NT2/D1 (cell line): ENCODE data around the gene ASAP2.

Experiments used
- DNase-seq: peaks from one replicate; pipeline ENCODE4 v3.0.0-alpha.2; 2011; ENCODE audit warnings: low read depth, low spot score
- H3K27me3 ChIP-seq: 2 replicates; pipeline ENCODE4 v1.6.0; 2011; ENCODE audit warnings: mild to moderate bottlenecking; ENCODE audit not compliant: insufficient read length, insufficient read depth
- H3K36me3 ChIP-seq: 2 replicates; pipeline ENCODE4 v1.6.1; 2011; ENCODE audit warnings: mild to moderate bottlenecking, low read length, mixed read lengths; ENCODE audit not compliant: insufficient read depth, insufficient read length
- H3K4me1 ChIP-seq: 2 replicates; pipeline ENCODE4 v1.5.1; 2011; ENCODE audit not compliant: insufficient read depth, insufficient read length
- H3K4me3 ChIP-seq: 2 replicates; pipeline ENCODE4 v1.5.1; 2011; ENCODE audit warnings: low read depth; ENCODE audit not compliant: insufficient read length
- H3K9ac ChIP-seq: 2 replicates; pipeline ENCODE4 v1.6.0; 2011; ENCODE audit warnings: low read depth; ENCODE audit not compliant: insufficient read length
- H3K9me3 ChIP-seq: 2 replicates; pipeline ENCODE4 v1.5.1; 2011; ENCODE audit warnings: mild to moderate bottlenecking, low read length; ENCODE audit not compliant: insufficient read depth
- SUZ12 ChIP-seq: IDR thresholded peaks from 2 replicates; pipeline ENCODE4 v1.6.1; 2011; ENCODE audit not compliant: insufficient read length, insufficient read depth; ENCODE audit errors: extremely low read depth
- YY1 ChIP-seq: IDR thresholded peaks from 2 replicates; pipeline ENCODE4 v1.6.1; 2011; ENCODE audit not compliant: insufficient read length, insufficient read depth
- ZNF274 ChIP-seq: IDR thresholded peaks from 2 replicates; pipeline ENCODE4 v1.6.1; 2011; ENCODE audit warnings: mild to moderate bottlenecking, low read depth, low read length

ASAP2 gene

DNA sequence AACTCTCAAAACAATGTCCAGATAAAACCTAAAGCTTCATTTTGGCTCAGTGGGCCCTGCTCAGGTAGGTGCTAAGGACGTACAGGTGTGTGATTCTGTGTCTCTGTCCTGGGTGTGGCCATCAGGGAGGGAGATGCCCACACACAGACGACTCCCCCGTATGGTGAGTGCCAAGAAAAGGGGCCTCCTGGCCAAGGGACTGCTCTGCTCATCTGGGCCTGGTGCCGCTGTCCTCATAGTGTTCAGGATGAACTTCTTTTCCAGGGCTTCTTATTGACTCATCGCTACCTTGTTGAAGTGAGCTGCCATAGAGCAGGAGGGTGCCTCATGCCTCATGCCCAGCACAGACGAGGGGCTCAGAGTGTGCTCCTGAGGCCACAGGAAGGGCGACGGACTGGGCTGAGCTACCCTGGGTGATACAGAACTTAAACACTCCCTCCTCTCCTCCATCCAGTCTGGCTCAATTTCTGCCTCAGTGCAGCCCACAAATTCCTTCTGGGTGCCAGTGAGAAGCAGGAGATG is 158.9 kb downstream of the ASAP2 start:
- no peak overlapping the region for H3K4me3 ChIP-seq
- H3K27me3 ChIP-seq: no peaks in the 10 kb centered on the region
- no peak for DNase-seq
- no peak overlapping the region for H3K9ac ChIP-seq
- no peaks in the 10 kb centered on the region for H3K9me3 ChIP-seq
- no peak for TF ChIP-seq YY1
- TF ChIP-seq ZNF274: no peak
- TF ChIP-seq SUZ12: no peak
- no peaks in the 10 kb centered on the region for H3K4me1 ChIP-seq
- H3K36me3 ChIP-seq: peaks cover 27% of the 10 kb centered on the region

DNA sequence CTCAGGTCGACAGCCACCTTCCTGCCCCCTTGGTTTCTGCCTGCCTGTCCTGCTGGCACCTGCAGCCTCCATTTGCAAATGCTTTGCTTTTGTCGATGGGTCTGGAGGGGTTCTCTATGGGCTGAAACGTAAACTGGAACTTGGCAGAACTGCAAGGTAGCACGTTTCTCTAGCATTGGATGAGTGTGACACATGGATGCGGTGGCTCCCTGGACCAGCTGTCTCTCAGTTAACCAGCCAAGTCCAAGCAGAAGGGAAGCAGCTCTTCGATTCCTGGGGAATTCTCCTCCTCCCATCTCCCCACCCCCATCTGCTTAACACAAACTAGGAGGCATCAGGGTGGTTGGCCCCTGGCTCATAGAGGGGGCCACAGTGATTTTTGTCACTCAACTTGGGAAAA is 159.4 kb downstream of the ASAP2 start:
- Histone ChIP-seq H3K4me1 (no peaks in the 10 kb centered on the region), H3K4me3 (no peak overlapping the region), H3K9me3 (no peaks in the 10 kb centered on the region), H3K36me3 (peaks cover 27% of the 10 kb centered on the region), H3K27me3 (no peaks in the 10 kb centered on the region), H3K9ac (no peak overlapping the region)
- TF ChIP-seq SUZ12 (no peak), YY1 (no peak), ZNF274 (no peak)
- DNase-seq: no peak

DNA sequence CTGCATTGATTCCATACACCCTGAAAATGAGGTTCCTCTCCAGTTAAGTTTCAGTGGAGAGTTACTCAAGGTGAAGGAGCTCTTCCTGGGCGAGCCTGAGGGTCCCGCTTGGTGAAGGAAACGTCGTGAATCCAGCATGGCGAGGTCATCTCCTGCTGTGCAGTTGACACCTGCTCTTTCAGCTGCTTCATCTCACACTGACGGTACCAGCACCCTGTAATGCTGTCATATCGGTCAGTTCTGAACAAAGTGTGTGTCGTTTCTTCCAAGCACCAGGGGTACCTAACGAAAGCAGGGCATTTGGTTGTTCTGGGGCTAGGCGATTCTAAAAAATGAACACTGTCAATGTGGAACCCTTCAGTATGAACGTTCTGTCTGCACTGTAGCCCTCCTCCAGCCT is 164.1 kb downstream of the ASAP2 start:
- Histone ChIP-seq H3K27me3 (no peaks in the 10 kb centered on the region), H3K9me3 (no peaks in the 10 kb centered on the region), H3K4me3 (no peak overlapping the region), H3K4me1 (no peaks in the 10 kb centered on the region), H3K9ac (no peak overlapping the region), H3K36me3 (peaks cover 33% of the 10 kb centered on the region)
- no peak for DNase-seq
- TF ChIP-seq YY1 (no peak), SUZ12 (no peak), ZNF274 (no peak)

DNA sequence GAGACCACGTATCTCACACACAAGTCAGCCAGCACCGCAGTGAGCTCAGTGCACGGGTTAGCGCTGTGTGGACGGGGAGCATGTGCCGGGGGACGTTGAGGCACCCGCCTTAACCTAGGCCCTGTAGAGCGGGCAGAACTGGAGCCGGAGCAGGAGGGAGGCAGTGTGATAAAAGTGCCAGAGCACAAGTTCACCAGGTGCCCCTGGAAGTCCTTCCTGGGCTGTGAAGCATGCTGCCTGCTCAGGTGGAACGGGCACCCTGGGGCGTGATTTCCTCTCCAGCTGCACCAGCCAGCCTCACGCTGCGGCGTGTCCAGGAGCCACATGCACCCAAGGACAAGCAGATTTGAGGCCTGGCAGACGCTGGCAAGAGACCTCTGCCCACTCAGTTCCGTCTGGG is 166.4 kb downstream of the ASAP2 start:
- no peak for DNase-seq
- Histone ChIP-seq H3K9me3 (no peaks in the 10 kb centered on the region), H3K27me3 (no peaks in the 10 kb centered on the region), H3K36me3 (peaks cover 22% of the 10 kb centered on the region), H3K4me1 (no peaks in the 10 kb centered on the region), H3K9ac (no peak overlapping the region), H3K4me3 (no peak overlapping the region)
- TF ChIP-seq YY1 (no peak), SUZ12 (no peak), ZNF274 (no peak)

DNA sequence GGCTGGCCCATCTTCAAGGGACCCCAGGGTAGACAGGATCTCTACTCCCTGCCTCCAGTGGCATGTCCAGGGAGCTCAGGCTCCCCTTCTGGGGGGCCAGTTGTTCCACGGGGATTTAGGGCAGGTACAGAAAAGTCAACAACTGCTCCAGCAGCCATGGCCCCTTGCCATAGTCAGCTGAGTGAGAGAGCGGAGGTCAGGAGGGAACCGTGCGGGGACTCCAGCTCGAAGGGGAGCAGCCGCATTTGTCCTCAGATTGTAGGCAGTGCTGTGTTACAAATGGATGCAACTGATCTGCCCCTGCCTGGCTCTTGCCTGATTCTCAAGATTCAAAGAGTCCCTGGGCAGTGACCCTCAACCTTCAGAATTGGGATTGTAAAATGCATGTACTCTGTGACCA is 166.9 kb downstream of the ASAP2 start:
- no peak overlapping the region for H3K4me3 ChIP-seq
- TF ChIP-seq SUZ12 (no peak), ZNF274 (no peak), YY1 (no peak)
- H3K36me3 ChIP-seq: peaks cover 20% of the 10 kb centered on the region
- no peaks in the 10 kb centered on the region for H3K9me3 ChIP-seq
- DNase-seq: no peak
- no peak overlapping the region for H3K9ac ChIP-seq
- H3K4me1 ChIP-seq: peaks cover under 1% of the 10 kb centered on the region
- no peaks in the 10 kb centered on the region for H3K27me3 ChIP-seq

DNA sequence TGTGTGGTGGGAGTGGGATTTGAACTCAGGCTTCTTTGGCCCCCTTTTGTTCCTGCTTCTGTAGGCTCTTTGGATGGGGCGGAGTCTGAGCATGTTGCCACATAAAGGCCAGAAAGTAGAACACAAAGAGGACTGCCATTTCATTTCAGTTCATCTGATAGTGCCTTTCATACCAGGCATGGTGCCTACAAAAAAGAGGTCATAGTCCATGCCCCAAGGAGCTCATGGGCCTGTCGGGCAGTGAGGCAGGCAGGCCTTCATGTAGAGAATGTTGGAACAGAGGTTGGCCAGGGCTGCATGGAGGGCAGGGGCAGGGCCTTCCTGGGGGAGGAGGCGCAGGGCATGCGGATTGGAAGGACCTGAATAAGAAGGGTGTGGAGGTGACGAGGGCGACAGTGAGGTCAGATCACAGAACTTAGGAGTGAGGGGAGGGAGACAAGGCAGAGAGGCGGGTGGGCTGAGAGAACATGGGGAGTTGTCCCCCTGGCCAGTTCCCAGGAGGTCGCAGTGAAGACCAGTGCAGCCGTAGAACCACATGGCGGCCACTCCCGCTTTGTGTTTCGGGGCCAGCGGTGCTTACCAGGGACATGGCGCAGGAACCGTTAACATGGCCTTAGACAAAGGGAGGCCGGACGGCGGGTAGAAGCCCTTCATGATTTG is 167.6 kb downstream of the ASAP2 start:
- Histone ChIP-seq H3K9me3 (no peaks in the 10 kb centered on the region), H3K4me3 (no peak overlapping the region), H3K4me1 (peaks cover 5% of the 10 kb centered on the region), H3K9ac (no peak overlapping the region), H3K27me3 (no peaks in the 10 kb centered on the region), H3K36me3 (peaks cover 24% of the 10 kb centered on the region)
- DNase-seq: no peak
- no peak for TF ChIP-seq ZNF274
- no peak for TF ChIP-seq YY1
- no peak for TF ChIP-seq SUZ12

- Histone ChIP-seq H3K9ac (no peak overlapping the region), H3K9me3 (no peaks in the 10 kb centered on the region), H3K36me3 (peaks cover 31% of the 10 kb centered on the region), H3K4me1 (peaks cover 9% of the 10 kb centered on the region), H3K4me3 (no peak overlapping the region), H3K27me3 (no peaks in the 10 kb centered on the region)
- TF ChIP-seq ZNF274 (no peak), SUZ12 (no peak), YY1 (no peak)
- DNase-seq: no peak
These were observed 169.3 kb downstream of the ASAP2 start for GRCh38 chr2:9375857-9376428.
